BJ (cell line): ENCODE measurements around the gene MANBA. TPM values are rescaled to one million over a fixed set of nuclear protein-coding genes. Genes with fewer than 3 reads are reported as not detected.

Experiments
- CTCF ChIA-PET: fragments of 350-600 bp; formaldehyde crosslinking; extraction: SDS; loops from one replicate; lab custom pipeline; 2021; ENCODE audit warnings: antibody characterized with exemption, inconsistent platforms; lab: Yijun Ruan, JAX
- POLR2A ChIA-PET: fragments of 300-600 bp; sonication (Branson Sonifier 250); formaldehyde crosslinking; extraction: SDS; loops from one replicate; lab custom pipeline; 2021; ENCODE audit warnings: antibody characterized with exemption; lab: Charles Lee
- DNase-seq: peaks from one replicate; pipeline ENCODE4 v3.0.0-alpha.2; 2011; ENCODE audit warnings: low read depth
- H3K27me3 ChIP-seq: 2 replicates; pipeline ENCODE4 v1.6.0; 2011; ENCODE audit warnings: low read length; ENCODE audit not compliant: control insufficient read depth, insufficient read depth
- H3K36me3 ChIP-seq: 2 replicates; pipeline ENCODE4 v1.5.1; 2011; ENCODE audit warnings: low read length; ENCODE audit not compliant: control insufficient read depth, insufficient read depth
- H3K4me3 ChIP-seq: 2 replicates; pipeline ENCODE4 v1.5.1; 2011; ENCODE audit warnings: low read depth, mild to moderate bottlenecking, control low read depth, low read length
- CTCF ChIP-seq: IDR thresholded peaks from 2 replicates; pipeline ENCODE4 v1.5.1; 2011; ENCODE audit warnings: low read depth, mild to moderate bottlenecking, control low read depth, inconsistent platforms, low read length, moderate library complexity; ENCODE audit not compliant: insufficient read depth
- polyA plus RNA-seq: library from polyadenylated mRNA; depleted of rRNA; stranded (reverse); fragments of >200 nt; gene quantifications from 2 replicates; pipeline ENCODE4 v1.2.3, GENCODE V29; 2011

Gene MANBA
- polyA plus RNA-seq, 1 experiment: 6.3 TPM

- H3K4me3 ChIP-seq: no peak overlapping the region
- no peak for DNase-seq
- H3K27me3 ChIP-seq: no peaks in the 10 kb centered on the region
- H3K36me3 ChIP-seq: no peaks in the 10 kb centered on the region
- CTCF ChIA-PET: interaction anchor here (1.6 kb wide), 1 partner anchor 8 kb away, joined by 5 read pairs; no protein-coding TSS in a partner anchor
- TF ChIP-seq CTCF: no peak
- POLR2A ChIA-PET: no interaction called here
These were observed 19.8 kb upstream of the MANBA start for GRCh38 chr4:102780476-102781144.

- Histone ChIP-seq H3K27me3 (no peaks in the 10 kb centered on the region), H3K36me3 (no peaks in the 10 kb centered on the region), H3K4me3 (no peak overlapping the region)
- POLR2A ChIA-PET: no interaction called here
- CTCF ChIA-PET: no interaction called here
- no peak for DNase-seq
- no peak for TF ChIP-seq CTCF
These were observed 18.4 kb upstream of the MANBA start for GRCh38 chr4:102779204-102779603.

GRCh38 chr4:102778720-102779119 is 18.0 kb upstream of the MANBA start:
- H3K27me3 ChIP-seq: no peaks in the 10 kb centered on the region
- H3K36me3 ChIP-seq: no peaks in the 10 kb centered on the region
- TF ChIP-seq CTCF: no peak
- DNase-seq: no peak
- CTCF ChIA-PET: no interaction called here
- H3K4me3 ChIP-seq: no peak overlapping the region
- POLR2A ChIA-PET: no interaction called here

- ChIA-PET CTCF (no interaction called here), POLR2A (no interaction called here)
- Histone ChIP-seq H3K36me3 (no peaks in the 10 kb centered on the region), H3K27me3 (no peaks in the 10 kb centered on the region), H3K4me3 (no peak overlapping the region)
- TF ChIP-seq CTCF: no peak
- no peak for DNase-seq
These were observed 15.0 kb upstream of the MANBA start for GRCh38 chr4:102775805-102776204.

- H3K4me3 ChIP-seq: no peak overlapping the region
- ChIA-PET POLR2A (interaction anchor here (0.6 kb wide), 1 partner anchor 9 kb away, joined by 4 read pairs; no protein-coding TSS in a partner anchor), CTCF (interaction anchor here (1.1 kb wide), 1 partner anchor 9 kb away, joined by 3 read pairs; no protein-coding TSS in a partner anchor)
- no peak for DNase-seq
- no peaks in the 10 kb centered on the region for H3K27me3 ChIP-seq
- no peaks in the 10 kb centered on the region for H3K36me3 ChIP-seq
- no peak for TF ChIP-seq CTCF
These were observed 13.5 kb upstream of the MANBA start for GRCh38 chr4:102774254-102774653.
